GM21576 (cell line): Measurements from ENCODE around the gene NAPSA.

ENCODE experiments used
- ATAC-seq: cut with Tn5 transposase; IDR thresholded peaks from one replicate; pipeline ENCODE4 v1.9.1; 2021; ENCODE audit warnings: mild to moderate bottlenecking, moderate library complexity; ENCODE audit not compliant: unreplicated experiment

Gene NAPSA

DNA sequence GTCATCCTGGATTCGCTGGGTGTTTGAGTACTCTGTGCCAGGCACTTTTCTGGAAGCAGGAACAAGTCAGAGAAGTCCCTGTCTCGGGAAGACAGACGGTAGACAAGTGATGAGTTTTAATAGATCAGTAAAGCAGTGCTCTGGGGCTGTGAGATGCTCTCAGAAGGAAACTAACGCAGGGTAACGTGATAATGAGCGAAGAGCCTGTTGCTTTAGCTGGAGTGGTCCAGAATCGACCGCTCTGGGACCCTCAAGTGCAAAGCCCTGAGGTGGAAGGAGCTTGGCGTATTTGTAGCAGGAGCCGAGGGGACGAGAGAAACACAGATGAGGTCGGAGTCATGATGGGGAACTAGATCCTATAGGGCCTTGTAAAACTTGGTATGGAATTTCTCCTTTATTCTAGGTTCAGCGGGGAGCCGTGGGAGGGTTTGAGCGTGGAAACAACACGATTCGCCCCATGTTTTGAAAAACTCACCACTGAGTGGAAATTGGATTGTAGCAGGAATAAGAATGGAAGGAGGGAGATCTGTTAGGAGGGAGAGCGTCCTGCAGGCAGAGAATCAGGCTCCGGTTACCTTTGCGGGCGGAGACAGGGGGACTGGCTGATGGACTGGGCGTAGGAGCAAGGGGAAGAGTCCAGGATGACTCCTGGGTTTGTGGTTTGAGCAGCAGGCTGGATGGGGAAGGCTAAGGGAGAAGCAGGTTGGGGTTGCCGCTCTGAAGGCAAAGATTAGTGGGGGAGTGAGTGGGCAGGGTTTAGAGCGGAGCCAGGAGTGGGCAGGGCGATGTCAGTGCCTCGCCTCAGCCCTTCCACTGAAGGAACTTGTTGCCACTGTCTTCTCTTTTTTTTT lies 19.5 kb upstream of the NAPSA start:
- ATAC-seq = no peak

DNA sequence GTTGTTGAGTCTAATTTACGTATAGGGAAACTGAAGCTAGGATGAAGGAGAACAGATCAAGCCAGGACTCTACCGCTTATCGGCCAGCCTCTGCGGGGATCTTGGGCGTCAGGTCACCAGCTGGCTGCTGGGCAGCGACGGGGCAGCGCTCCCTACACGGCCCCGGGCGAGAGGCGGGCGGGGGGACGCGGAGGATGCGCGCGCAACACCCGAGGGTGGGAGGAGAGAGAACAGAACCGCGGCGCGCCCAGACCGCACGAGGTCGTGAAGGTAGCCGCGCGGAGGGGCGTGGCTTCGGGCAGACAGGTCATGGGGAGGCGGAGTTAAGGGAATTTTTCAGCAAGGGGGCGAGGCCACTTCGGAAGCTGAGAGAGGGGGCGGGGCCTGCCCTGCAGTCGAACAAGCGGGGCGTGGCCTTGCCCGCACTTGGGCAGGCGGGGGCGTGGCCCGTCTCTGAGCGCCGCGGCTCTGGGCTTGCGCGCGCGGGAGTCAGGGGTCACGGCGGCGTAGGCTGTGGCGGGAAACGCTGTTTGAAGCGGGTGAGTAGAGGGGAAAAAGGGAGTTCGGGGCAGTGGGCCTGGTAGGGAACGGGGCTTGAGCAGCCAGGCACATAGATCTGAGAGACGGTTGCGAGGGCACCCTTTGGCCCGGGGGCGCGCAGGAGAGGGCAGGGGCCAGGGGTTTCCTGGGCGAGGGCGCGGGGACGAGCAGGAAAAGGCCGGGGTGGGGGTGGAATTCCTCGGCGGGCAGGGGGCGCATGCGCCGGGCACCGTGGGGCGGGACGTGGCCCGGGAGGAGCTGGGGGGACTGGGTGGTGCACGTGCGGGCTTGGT lies 18.6 kb upstream of the NAPSA start, which contains the start of gene POLD1:
TSS of gene POLD1 (plus strand) at position 496 of the 833 bp plus-strand sequence. CDS start 14,505 bp downstream, outside the sequence.
- ATAC-seq = peak; percentile 72

GRCh38 chr19:50383001-50383851 lies 17.8 kb upstream of the NAPSA start:
- ATAC-seq = no peak

DNA sequence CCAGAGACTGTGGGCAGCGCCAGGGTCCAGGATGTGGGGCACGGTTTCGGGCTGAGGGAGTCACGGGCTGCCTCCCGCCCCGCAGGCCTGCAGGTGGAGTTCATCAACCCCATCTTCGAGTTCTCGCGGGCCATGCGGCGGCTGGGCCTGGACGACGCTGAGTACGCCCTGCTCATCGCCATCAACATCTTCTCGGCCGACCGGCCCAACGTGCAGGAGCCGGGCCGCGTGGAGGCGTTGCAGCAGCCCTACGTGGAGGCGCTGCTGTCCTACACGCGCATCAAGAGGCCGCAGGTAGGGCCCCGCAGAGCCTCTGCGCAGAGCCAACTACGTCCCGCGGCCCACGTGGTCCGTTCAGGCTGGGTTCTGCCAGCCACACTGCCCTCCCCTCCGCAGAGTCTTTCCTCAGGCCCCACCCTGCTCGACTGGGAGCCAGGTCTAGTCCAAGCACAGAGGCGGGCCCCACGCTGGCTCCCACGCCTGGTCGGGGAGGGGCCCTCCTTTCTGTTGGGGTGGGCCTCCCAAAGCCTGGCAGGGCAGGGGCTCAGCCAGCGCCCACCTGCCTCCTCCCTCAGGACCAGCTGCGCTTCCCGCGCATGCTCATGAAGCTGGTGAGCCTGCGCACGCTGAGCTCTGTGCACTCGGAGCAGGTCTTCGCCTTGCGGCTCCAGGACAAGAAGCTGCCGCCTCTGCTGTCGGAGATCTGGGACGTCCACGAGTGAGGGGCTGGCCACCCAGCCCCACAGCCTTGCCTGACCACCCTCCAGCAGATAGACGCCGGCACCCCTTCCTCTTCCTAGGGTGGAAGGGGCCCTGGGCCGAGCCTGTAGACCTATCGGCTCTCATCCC lies 16.7 kb upstream of the NAPSA start:
- ATAC-seq = no peak

DNA sequence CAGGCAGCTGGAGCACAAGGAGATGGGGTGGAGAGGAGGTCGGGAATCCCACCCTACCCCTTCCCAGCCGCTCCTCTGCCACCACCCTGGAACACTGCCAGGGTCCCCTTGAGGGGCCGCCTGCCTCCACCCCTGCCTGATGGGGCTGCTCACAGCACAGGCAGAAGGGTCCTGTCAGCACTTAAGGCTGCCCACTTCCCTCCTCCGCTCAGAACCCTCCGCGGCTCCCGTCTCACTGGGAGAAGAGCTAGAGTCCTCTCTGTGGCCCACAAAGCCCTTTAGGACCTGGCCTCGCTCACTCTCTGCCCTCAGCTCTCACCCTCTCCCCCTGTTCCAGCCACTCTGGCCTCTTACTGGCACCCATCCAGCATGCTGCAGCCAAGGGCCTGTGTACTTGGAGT lies 15.3 kb upstream of the NAPSA start:
- ATAC-seq = no peak

- ATAC-seq = no peak
Observed at GRCh38 chr19:50380137-50380536, 14.7 kb upstream of the NAPSA start.

DNA sequence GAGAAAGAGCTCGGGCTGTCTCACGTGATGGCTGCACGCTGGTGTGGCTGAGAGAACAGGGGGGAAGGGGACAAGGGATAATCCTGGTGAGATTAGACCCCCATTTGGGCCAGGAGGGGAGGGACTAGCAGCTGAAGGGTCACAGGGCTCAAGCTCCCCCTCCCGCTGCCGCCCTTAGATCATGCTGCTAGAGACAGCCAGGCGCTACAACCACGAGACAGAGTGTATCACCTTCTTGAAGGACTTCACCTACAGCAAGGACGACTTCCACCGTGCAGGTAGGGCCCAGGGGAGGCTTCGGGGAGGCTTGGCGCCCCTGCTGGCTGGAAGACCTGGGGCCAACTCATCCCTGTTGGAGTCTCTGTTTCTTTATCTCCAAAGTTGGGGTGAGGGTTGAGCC lies 14.2 kb upstream of the NAPSA start:
- no peak for ATAC-seq

GRCh38 chr19:50378863-50379236 lies 13.4 kb upstream of the NAPSA start:
- ATAC-seq = no peak

DNA sequence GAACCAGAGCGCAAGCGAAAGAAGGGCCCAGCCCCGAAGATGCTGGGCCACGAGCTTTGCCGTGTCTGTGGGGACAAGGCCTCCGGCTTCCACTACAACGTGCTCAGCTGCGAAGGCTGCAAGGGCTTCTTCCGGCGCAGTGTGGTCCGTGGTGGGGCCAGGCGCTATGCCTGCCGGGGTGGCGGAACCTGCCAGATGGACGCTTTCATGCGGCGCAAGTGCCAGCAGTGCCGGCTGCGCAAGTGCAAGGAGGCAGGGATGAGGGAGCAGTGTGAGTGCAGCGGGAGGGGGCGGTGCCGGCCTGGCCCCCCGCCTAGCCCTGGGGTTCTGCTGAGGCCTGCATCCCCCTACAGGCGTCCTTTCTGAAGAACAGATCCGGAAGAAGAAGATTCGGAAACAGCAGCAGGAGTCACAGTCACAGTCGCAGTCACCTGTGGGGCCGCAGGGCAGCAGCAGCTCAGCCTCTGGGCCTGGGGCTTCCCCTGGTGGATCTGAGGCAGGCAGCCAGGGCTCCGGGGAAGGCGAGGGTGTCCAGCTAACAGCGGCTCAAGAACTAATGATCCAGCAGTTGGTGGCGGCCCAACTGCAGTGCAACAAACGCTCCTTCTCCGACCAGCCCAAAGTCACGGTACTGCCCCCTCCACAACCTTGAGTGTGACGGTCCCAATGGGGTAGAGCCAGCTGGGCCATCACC lies 12.9 kb upstream of the NAPSA start:
- ATAC-seq = no peak

- no peak for ATAC-seq
Observed at GRCh38 chr19:50377517-50377916, 12.1 kb upstream of the NAPSA start.

DNA sequence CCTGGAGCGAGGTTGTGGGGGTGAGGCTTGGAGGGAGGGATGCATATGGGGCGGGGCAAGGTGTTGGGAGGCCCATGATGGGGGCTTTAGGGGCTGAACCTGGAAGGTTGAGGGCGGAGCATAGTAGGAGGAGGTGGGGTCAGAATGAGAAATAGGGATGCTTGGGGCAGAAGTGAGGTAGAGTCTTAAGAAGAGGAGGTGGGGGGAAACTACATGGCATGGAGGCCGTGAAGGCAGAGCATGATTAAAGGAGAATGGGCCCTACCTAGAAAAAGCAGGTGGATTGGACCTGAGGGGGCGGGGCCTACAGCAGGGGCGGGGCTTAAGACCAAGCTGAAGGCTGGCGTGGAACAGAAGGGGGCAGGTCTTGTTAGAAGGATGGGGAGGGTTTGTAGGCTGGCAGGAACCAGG lies 11.6 kb upstream of the NAPSA start:
- ATAC-seq = no peak

- ATAC-seq = peak; percentile 75
Observed at GRCh38 chr19:50376166-50377050, 11.0 kb upstream of the NAPSA start, which contains the start of gene NR1H2. TSS of gene NR1H2 (plus strand) at chr19:50376457. CDS start at chr19:50377606, 1,149 bp downstream.

DNA sequence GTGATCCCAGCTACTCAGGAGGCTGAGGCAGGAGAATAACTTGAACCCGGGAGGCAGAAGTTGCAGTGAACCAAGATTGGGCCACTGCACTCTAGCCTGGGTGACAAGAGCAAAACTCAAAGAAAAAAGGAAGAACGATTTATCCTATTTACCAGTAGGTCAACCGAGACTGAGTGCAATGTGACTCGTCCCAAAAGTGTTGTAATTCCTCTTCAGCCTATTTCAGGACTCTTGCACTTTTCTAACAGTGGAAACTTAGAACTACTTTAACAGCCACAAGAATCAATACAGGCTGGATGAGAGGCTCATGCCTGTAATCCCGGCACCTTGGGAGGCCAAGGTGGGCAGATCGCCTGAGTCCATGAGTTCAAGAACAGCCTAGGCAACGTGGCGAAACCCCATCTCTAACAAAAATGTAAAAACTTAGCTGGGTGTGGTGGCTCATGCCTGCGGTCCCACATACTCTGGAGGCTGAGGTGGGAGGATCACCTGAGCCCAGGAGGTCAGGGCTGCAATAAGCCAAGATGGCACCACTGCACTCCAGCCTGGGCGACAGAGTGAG lies 6.6 kb upstream of the NAPSA start:
- no peak for ATAC-seq

- ATAC-seq = peak; percentile 63
Observed at GRCh38 chr19:50368649-50369570, 3.5 kb upstream of the NAPSA start.

DNA sequence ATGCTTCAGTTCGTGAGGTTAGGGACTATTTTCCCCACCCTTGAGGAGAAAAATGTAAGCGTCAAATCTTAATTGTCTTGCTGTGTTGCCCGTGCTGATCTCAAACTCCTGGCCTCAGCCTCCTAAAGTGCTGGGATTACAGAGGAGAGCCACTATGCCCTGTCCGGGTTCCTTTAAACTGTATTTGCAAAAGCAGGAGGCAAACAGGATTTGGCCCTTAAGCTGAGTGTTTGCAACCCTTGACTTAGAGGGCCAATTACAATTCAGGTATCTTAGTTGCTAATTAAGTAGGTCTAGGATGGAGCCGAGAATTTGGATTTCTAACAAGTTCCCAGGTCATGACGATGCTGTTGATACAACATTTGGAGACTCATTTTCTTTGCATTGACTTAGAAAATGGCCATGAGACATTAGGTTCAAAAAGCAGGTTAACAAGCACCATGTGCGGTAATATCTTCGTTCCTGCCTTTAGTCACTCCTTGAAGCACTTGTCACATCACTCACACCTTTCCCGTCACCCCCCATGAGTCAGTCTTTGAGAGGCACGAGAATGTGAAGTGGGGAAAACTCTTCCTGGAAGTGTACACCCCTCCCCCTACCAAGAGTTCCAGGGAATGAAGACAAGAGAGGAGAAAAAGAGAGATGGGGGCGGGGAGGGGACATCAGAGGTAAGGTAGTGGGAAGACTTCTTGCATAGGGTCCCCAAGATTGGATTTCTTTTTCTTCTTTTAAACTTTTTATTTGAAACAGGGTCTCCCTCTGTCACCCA lies 2.6 kb downstream of the NAPSA start:
- ATAC-seq = no peak

- no peak for ATAC-seq
Observed at GRCh38 chr19:50362030-50362412, 3.4 kb downstream of the NAPSA start.
